HL-60 (cell line): ENCODE measurements around the gene CIZ1.

Experiments
- POLR2AphosphoS5 ChIP-seq: IDR thresholded peaks from 2 replicates; pipeline ENCODE4 v1.6.1; 2012; ENCODE audit warnings: low read depth
- TF ChIP-seq, protein P1 (sequence below): IDR thresholded peaks from one replicate; pipeline ENCODE4 v1.5.1; 2011; ENCODE audit warnings: low read length, control low read depth, inconsistent platforms; ENCODE audit not compliant: insufficient read depth

DNA sequence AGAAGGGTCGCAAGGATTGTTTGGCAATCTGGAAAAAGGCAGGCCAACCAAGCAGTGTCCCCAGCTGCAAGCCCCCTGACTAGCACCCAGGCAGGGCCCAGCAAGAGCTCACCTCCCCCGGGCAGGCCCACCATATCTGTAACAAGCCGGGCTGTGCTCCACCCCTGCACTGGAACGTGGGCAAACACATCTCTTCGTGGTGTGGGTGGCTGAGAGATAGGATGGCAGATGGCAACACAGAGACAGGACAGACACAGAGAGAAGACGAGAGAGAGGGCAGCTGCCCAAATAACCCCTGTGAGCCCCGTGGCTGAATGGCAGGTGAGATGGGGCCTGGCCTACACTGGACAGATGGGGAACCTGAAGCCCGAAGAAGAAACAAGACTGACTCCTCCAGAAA, 21.9 kb downstream of the CIZ1 start:
- TF ChIP-seq, protein P1, sequence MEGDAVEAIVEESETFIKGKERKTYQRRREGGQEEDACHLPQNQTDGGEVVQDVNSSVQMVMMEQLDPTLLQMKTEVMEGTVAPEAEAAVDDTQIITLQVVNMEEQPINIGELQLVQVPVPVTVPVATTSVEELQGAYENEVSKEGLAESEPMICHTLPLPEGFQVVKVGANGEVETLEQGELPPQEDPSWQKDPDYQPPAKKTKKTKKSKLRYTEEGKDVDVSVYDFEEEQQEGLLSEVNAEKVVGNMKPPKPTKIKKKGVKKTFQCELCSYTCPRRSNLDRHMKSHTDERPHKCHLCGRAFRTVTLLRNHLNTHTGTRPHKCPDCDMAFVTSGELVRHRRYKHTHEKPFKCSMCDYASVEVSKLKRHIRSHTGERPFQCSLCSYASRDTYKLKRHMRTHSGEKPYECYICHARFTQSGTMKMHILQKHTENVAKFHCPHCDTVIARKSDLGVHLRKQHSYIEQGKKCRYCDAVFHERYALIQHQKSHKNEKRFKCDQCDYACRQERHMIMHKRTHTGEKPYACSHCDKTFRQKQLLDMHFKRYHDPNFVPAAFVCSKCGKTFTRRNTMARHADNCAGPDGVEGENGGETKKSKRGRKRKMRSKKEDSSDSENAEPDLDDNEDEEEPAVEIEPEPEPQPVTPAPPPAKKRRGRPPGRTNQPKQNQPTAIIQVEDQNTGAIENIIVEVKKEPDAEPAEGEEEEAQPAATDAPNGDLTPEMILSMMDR: no peak
- TF ChIP-seq POLR2AphosphoS5: no peak
